HepG2 (cell line): ENCODE results near the gene MRPL14. TPM values are rescaled to one million over a fixed set of nuclear protein-coding genes. Genes with fewer than 3 reads are reported as not detected.
A peak's percentile ranks its signal among the peaks of the same experiment; 100 is the strongest.

Source experiments
- CREB1 ChIP-seq, 2 experiments: fragments of 450-650 bp in 1 of 2; IDR thresholded peaks; 2 replicates each; pipeline ENCODE4 v1.6.1; 2016 to 2017; ENCODE audit warnings: control low read depth in 1 of 2, mild to moderate bottlenecking in 1 of 2, missing compliant biosample characterization in 1 of 2, missing genetic modification characterization in 1 of 2
- ELF1 ChIP-seq: sonication (generic); formaldehyde crosslinking; IDR thresholded peaks from 2 replicates; pipeline ENCODE4 v1.4.0; 2020; ENCODE audit warnings: missing genetic modification reagents
- ESRRA ChIP-seq: sonication (generic); formaldehyde crosslinking; IDR thresholded peaks from 2 replicates; pipeline ENCODE4 v1.5.1; 2020; ENCODE audit warnings: mild to moderate bottlenecking, low read depth, missing genetic modification reagents
- MIER3 ChIP-seq: IDR thresholded peaks from 2 replicates; pipeline ENCODE4 v1.6.1; 2016; ENCODE audit warnings: missing compliant biosample characterization, borderline replicate concordance
- POLR2A ChIP-seq, 2 experiments: IDR thresholded peaks; 2 replicates each; pipeline ENCODE4 v1.6.1; 2011; ENCODE audit warnings: low read depth in 2 of 2, low read length in 2 of 2, mild to moderate bottlenecking in 1 of 2, moderate library complexity in 1 of 2; ENCODE audit not compliant: insufficient read depth in 1 of 2
- PRPF4 ChIP-seq: fragments of 200-400 bp; formaldehyde crosslinking; IDR thresholded peaks from 2 replicates; pipeline ENCODE4 v1.6.1; 2016; ENCODE audit warnings: low read length, low read depth; ENCODE audit not compliant: poor library complexity, severe bottlenecking
- THAP11 ChIP-seq: IDR thresholded peaks from 2 replicates; pipeline ENCODE4 v1.6.1; 2016; ENCODE audit warnings: missing biosample characterization, missing genetic modification reagents
- ZNF407 ChIP-seq: sonication (generic); formaldehyde crosslinking; IDR thresholded peaks from one replicate; pipeline ENCODE4 v1.5.1; 2020; ENCODE audit warnings: mild to moderate bottlenecking, missing genetic modification reagents; ENCODE audit errors: not compliant biosample characterization
- ZNF44 ChIP-seq: sonication (generic); formaldehyde crosslinking; IDR thresholded peaks from 2 replicates; pipeline ENCODE4 v1.5.1; 2020; ENCODE audit warnings: mild to moderate bottlenecking, missing genetic modification reagents
- ZNF674 ChIP-seq: sonication (generic); formaldehyde crosslinking; IDR thresholded peaks from 2 replicates; pipeline ENCODE4 v1.5.0; 2020; ENCODE audit warnings: low read depth, mild to moderate bottlenecking, missing genetic modification reagents
- polyA plus RNA-seq, 8 experiments: library from polyadenylated mRNA; depleted of rRNA in 3 of 8; stranded (reverse) in 7 of 8; unstranded in 1 of 8; fragments of >200 nt; fragmentation: Illumina TruSeq in 4 of 8; extraction: Trizol in 4 of 8; gene quantifications; 2 replicates each; pipeline versions ENCODE4 v1.2.1 to v1.2.3, GENCODE V29; 2011 to 2016; ENCODE audit warnings: low read depth in 4 of 8, missing spikeins in 1 of 8, mixed read lengths in 1 of 8; ENCODE audit not compliant: insufficient read depth in 1 of 8
- total RNA-seq, 5 experiments: library from RNA; depleted of rRNA; stranded (reverse); fragments of >200 nt; fragmentation: Illumina TruSeq; extraction: Trizol; gene quantifications; 2 replicates each; pipeline ENCODE4 v1.2.3, GENCODE V29; 2016; ENCODE audit warnings: low read depth in 1 of 5
- TF ChIP-seq, protein P1 (sequence below): sonication (generic); formaldehyde crosslinking; IDR thresholded peaks from 2 replicates; pipeline ENCODE4 v1.5.1; 2020; ENCODE audit warnings: mild to moderate bottlenecking, missing genetic modification reagents, moderate library complexity
- TF ChIP-seq, protein P2 (sequence below): sonication (generic); formaldehyde crosslinking; IDR thresholded peaks from 2 replicates; pipeline ENCODE4 v1.4.0; 2020; ENCODE audit warnings: missing genetic modification reagents
- TF ChIP-seq, protein P3 (sequence below): sonication (generic); formaldehyde crosslinking; IDR thresholded peaks from 2 replicates; pipeline ENCODE4 v1.5.0; 2020; ENCODE audit warnings: missing genetic modification reagents

The MRPL14 gene
- total and polyA plus RNA-seq, 2 of the 13 experiments (the other 11 are each of a cell fraction or from before 2014, with no cell fraction given) = 157 to 178 TPM

- TF ChIP-seq, protein P1, sequence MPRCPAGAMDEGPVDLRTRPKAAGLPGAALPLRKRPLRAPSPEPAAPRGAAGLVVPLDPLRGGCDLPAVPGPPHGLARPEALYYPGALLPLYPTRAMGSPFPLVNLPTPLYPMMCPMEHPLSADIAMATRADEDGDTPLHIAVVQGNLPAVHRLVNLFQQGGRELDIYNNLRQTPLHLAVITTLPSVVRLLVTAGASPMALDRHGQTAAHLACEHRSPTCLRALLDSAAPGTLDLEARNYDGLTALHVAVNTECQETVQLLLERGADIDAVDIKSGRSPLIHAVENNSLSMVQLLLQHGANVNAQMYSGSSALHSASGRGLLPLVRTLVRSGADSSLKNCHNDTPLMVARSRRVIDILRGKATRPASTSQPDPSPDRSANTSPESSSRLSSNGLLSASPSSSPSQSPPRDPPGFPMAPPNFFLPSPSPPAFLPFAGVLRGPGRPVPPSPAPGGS (CRISPR knock-in tag) = no peak
- TF ChIP-seq ESRRA = no peak
- TF ChIP-seq PRPF4 = no peak
- TF ChIP-seq CREB1 (IDR thresholded peaks at IDR 0.05) = no peak
- TF ChIP-seq CREB1 (CRISPR knock-in tag; IDR thresholded peaks at IDR 0.05) = no peak
- no peak for TF ChIP-seq ELF1 (CRISPR knock-in tag)
- TF ChIP-seq, protein P2, sequence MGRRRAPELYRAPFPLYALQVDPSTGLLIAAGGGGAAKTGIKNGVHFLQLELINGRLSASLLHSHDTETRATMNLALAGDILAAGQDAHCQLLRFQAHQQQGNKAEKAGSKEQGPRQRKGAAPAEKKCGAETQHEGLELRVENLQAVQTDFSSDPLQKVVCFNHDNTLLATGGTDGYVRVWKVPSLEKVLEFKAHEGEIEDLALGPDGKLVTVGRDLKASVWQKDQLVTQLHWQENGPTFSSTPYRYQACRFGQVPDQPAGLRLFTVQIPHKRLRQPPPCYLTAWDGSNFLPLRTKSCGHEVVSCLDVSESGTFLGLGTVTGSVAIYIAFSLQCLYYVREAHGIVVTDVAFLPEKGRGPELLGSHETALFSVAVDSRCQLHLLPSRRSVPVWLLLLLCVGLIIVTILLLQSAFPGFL (CRISPR knock-in tag) = no peak
- no peak for TF ChIP-seq ZNF407
- TF ChIP-seq, protein P3, sequence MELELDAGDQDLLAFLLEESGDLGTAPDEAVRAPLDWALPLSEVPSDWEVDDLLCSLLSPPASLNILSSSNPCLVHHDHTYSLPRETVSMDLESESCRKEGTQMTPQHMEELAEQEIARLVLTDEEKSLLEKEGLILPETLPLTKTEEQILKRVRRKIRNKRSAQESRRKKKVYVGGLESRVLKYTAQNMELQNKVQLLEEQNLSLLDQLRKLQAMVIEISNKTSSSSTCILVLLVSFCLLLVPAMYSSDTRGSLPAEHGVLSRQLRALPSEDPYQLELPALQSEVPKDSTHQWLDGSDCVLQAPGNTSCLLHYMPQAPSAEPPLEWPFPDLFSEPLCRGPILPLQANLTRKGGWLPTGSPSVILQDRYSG (CRISPR knock-in tag) = no peak
- TF ChIP-seq ZNF44 (CRISPR knock-in tag) = no peak
- TF ChIP-seq POLR2A (IDR thresholded peaks at IDR 0.05; ENCODE audit: insufficient read depth in 1 of 2, low read depth in 2 of 2, low read length in 2 of 2) = 0 out of 4 replicates have a peak, but pooled peaks of 1 of the 2 experiments have one; percentile 17
- TF ChIP-seq MIER3 (CRISPR knock-in tag) = no peak
- TF ChIP-seq THAP11 (CRISPR knock-in tag) = no peak
- TF ChIP-seq ZNF674 (CRISPR knock-in tag) = no peak
- TF ChIP-seq, all 625 proteins: peak for 4
Observed at GRCh38 chr6:44149369-44150012, 22.2 kb upstream of the MRPL14 start (continued).
